NT2/D1 (cell line): ENCODE data around the gene HTR6.

ENCODE experiments used
- SUZ12 ChIP-seq: IDR thresholded peaks from 2 replicates; pipeline ENCODE4 v1.6.1; 2011; ENCODE audit not compliant: insufficient read length, insufficient read depth; ENCODE audit errors: extremely low read depth
- YY1 ChIP-seq: IDR thresholded peaks from 2 replicates; pipeline ENCODE4 v1.6.1; 2011; ENCODE audit not compliant: insufficient read length, insufficient read depth

DNA sequence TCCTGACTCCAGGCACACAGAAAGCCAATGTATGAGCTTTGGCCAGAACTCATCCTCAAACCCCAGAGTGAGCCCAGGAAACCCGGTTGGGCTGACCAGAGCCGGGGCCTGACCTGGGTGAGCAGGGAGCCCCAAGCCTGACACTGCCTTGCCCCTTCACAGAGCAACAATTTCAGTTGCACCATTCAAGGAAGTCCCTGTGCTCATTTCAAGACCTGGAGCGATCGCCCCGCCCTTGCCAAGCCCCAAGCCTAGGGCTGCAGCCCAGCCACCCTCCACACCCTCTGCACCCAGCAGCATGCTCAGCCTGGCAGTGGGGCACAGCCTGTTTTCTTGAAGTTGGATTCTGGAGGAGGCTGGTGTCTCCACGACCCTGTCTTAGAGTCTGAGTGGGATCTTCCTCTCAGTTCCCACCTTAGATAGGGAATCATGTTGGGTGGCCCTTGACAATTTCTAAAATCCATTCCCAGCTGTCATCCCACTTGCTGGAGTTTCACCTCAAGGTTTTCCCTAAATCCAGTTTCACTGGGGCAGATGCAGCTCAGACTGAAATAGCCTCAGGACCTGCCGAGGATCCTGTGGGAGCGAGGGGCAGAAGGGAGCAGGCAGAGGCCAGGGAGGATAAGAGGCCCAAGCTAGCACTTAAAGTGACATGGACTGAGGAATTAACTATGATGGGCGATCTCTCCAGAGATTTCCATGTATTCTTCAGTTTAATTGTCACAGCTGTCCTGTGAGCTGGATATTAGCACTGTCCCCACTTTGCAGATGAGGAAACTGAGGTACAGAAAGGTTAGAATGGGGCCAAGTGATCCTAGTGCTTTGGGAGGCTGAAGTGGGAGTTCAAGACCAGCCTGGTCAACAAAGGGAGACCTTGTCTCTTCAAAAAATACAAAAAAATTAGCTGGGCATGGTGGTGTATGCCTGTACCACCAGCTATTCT is 18.0 kb upstream of the HTR6 start:
- no peak for TF ChIP-seq SUZ12
- TF ChIP-seq YY1 = no peak
